Fibroblast of lung (primary cell): Measurements from ENCODE around the gene CAMTA1.

Experiments
- EZH2 ChIP-seq: IDR thresholded peaks from 2 replicates; pipeline ENCODE4 v1.5.1; 2012; ENCODE audit warnings: low read length, control low read depth, mild to moderate bottlenecking; ENCODE audit errors: missing control alignments
- TF ChIP-seq, protein P1 (sequence below), 2 donors: IDR thresholded peaks in 1 of 2; conservative IDR thresholded peaks in 1 of 2; 1 replicate in 1 of 2; 2 replicates in 1 of 2; pipeline ENCODE4 v1.5.1; 2011 to 2012; ENCODE audit warnings: low read length in 2 of 2, control low read depth in 1 of 2, inconsistent platforms in 1 of 2, low read depth in 1 of 2, mild to moderate bottlenecking in 1 of 2

DNA sequence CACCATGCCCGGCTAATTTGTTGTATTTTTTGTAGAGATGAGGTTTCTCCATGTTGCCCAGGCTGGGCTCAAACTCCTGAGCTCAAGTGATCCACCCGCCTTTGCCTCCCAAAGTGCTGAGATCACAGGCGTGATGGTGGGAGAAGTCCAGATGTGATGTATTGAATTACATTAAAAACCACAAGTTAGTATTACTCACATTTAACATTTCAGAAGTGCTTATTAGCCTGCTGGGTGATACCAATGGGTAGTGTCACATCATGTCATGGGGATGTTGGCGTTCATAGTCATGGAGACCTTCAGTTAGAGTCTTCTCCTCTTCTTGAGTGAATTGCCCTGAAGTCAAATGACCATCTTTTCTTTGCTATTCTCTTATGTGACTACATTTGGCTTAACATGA lies 922.3 kb downstream of the CAMTA1 start:
- no peak for TF ChIP-seq EZH2
- TF ChIP-seq, protein P1, sequence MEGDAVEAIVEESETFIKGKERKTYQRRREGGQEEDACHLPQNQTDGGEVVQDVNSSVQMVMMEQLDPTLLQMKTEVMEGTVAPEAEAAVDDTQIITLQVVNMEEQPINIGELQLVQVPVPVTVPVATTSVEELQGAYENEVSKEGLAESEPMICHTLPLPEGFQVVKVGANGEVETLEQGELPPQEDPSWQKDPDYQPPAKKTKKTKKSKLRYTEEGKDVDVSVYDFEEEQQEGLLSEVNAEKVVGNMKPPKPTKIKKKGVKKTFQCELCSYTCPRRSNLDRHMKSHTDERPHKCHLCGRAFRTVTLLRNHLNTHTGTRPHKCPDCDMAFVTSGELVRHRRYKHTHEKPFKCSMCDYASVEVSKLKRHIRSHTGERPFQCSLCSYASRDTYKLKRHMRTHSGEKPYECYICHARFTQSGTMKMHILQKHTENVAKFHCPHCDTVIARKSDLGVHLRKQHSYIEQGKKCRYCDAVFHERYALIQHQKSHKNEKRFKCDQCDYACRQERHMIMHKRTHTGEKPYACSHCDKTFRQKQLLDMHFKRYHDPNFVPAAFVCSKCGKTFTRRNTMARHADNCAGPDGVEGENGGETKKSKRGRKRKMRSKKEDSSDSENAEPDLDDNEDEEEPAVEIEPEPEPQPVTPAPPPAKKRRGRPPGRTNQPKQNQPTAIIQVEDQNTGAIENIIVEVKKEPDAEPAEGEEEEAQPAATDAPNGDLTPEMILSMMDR (conservative IDR thresholded peaks at IDR 0.05 in 1 of 2, IDR thresholded peaks at IDR 0.05 in 1 of 2; ENCODE audit: low read depth in 1 of 2, low read length in 2 of 2): no peak
